T-helper 2 cell treated with Interferon-gamma antibody and Interleukin-4, amounts not matched to agents 5 μg/mL and 100 μg/mL, for 36 hours (primary cell): ENCODE measurements around the gene FMN1.

Source experiments
- DNase-seq: peaks from one replicate; pipeline ENCODE4 v3.0.0; 2021; ENCODE audit warnings: low spot score
- H3K27ac Mint-ChIP-seq: one replicate; pipeline ENCODE4 v1.8.0; 2021; ENCODE audit warnings: mild to moderate bottlenecking, mixed read lengths
- H3K27me3 Mint-ChIP-seq: one replicate; pipeline ENCODE4 v1.8.0; 2021; ENCODE audit warnings: low read depth, mixed read lengths
- H3K36me3 Mint-ChIP-seq: one replicate; pipeline ENCODE4 v1.8.0; 2021; ENCODE audit warnings: low read depth, mixed read lengths
- H3K4me1 Mint-ChIP-seq: one replicate; pipeline ENCODE4 v1.8.0; 2021; ENCODE audit warnings: low read depth, mixed read lengths
- H3K4me3 Mint-ChIP-seq: one replicate; pipeline ENCODE4 v1.8.0; 2022; ENCODE audit warnings: mild to moderate bottlenecking, moderate library complexity, mixed read lengths
- H3K9me3 Mint-ChIP-seq: one replicate; pipeline ENCODE4 v1.8.0; 2021; ENCODE audit warnings: mixed read lengths

Gene FMN1

GRCh38 chr15:32936976-32937375 is 257.5 kb downstream of the FMN1 start:
- H3K27me3 Mint-ChIP-seq = peaks cover 15% of the 10 kb centered on the region
- H3K27ac Mint-ChIP-seq = no peak overlapping the region
- no peaks in the 10 kb centered on the region for H3K4me1 Mint-ChIP-seq
- no peaks in the 10 kb centered on the region for H3K9me3 Mint-ChIP-seq
- H3K4me3 Mint-ChIP-seq = no peak overlapping the region
- no peak for DNase-seq
- H3K36me3 Mint-ChIP-seq = no peaks in the 10 kb centered on the region

GRCh38 chr15:32936283-32936918 is 258.1 kb downstream of the FMN1 start:
- H3K27me3 Mint-ChIP-seq = peaks cover 15% of the 10 kb centered on the region
- H3K9me3 Mint-ChIP-seq = no peaks in the 10 kb centered on the region
- no peaks in the 10 kb centered on the region for H3K4me1 Mint-ChIP-seq
- no peak overlapping the region for H3K27ac Mint-ChIP-seq
- H3K36me3 Mint-ChIP-seq = no peaks in the 10 kb centered on the region
- no peak overlapping the region for H3K4me3 Mint-ChIP-seq
- DNase-seq = no peak

GRCh38 chr15:32935139-32935538 is 259.4 kb downstream of the FMN1 start:
- DNase-seq = no peak
- Mint-ChIP-seq H3K36me3 (no peaks in the 10 kb centered on the region), H3K27ac (no peak overlapping the region), H3K4me3 (no peak overlapping the region), H3K4me1 (no peaks in the 10 kb centered on the region), H3K27me3 (peaks cover 15% of the 10 kb centered on the region), H3K9me3 (no peaks in the 10 kb centered on the region)

GRCh38 chr15:32933236-32933635 is 261.3 kb downstream of the FMN1 start:
- Mint-ChIP-seq H3K4me3 (no peak overlapping the region), H3K9me3 (no peaks in the 10 kb centered on the region), H3K36me3 (no peaks in the 10 kb centered on the region), H3K27ac (no peak overlapping the region), H3K27me3 (peaks cover 13% of the 10 kb centered on the region), H3K4me1 (no peaks in the 10 kb centered on the region)
- no peak for DNase-seq

GRCh38 chr15:32928876-32929275 is 265.6 kb downstream of the FMN1 start:
- no peak overlapping the region for H3K27ac Mint-ChIP-seq
- H3K9me3 Mint-ChIP-seq = no peaks in the 10 kb centered on the region
- peaks cover 10% of the 10 kb centered on the region for H3K27me3 Mint-ChIP-seq
- H3K36me3 Mint-ChIP-seq = no peaks in the 10 kb centered on the region
- no peak overlapping the region for H3K4me3 Mint-ChIP-seq
- no peaks in the 10 kb centered on the region for H3K4me1 Mint-ChIP-seq
- no peak for DNase-seq

GRCh38 chr15:32927124-32927523 is 267.4 kb downstream of the FMN1 start:
- no peaks in the 10 kb centered on the region for H3K36me3 Mint-ChIP-seq
- DNase-seq = no peak
- no peak overlapping the region for H3K4me3 Mint-ChIP-seq
- H3K4me1 Mint-ChIP-seq = no peaks in the 10 kb centered on the region
- H3K27ac Mint-ChIP-seq = no peak overlapping the region
- no peaks in the 10 kb centered on the region for H3K9me3 Mint-ChIP-seq
- peaks cover 4% of the 10 kb centered on the region for H3K27me3 Mint-ChIP-seq

- Mint-ChIP-seq H3K9me3 (no peaks in the 10 kb centered on the region), H3K4me3 (no peak overlapping the region), H3K27ac (no peak overlapping the region), H3K27me3 (peaks cover 4% of the 10 kb centered on the region), H3K36me3 (no peaks in the 10 kb centered on the region), H3K4me1 (no peaks in the 10 kb centered on the region)
- no peak for DNase-seq
Observed at GRCh38 chr15:32923176-32923575, 271.3 kb downstream of the FMN1 start.

GRCh38 chr15:32922541-32922940 is 272.0 kb downstream of the FMN1 start:
- Mint-ChIP-seq H3K4me3 (no peak overlapping the region), H3K27ac (no peak overlapping the region), H3K4me1 (no peaks in the 10 kb centered on the region), H3K36me3 (no peaks in the 10 kb centered on the region), H3K9me3 (no peaks in the 10 kb centered on the region), H3K27me3 (peaks cover 4% of the 10 kb centered on the region)
- DNase-seq = no peak

GRCh38 chr15:32919749-32920414 is 274.6 kb downstream of the FMN1 start:
- no peaks in the 10 kb centered on the region for H3K36me3 Mint-ChIP-seq
- H3K4me1 Mint-ChIP-seq = no peaks in the 10 kb centered on the region
- no peak overlapping the region for H3K27ac Mint-ChIP-seq
- no peak for DNase-seq
- H3K27me3 Mint-ChIP-seq = no peaks in the 10 kb centered on the region
- H3K9me3 Mint-ChIP-seq = no peaks in the 10 kb centered on the region
- H3K4me3 Mint-ChIP-seq = no peak overlapping the region

- Mint-ChIP-seq H3K36me3 (no peaks in the 10 kb centered on the region), H3K27ac (no peak overlapping the region), H3K4me1 (no peaks in the 10 kb centered on the region), H3K9me3 (no peaks in the 10 kb centered on the region), H3K4me3 (no peak overlapping the region), H3K27me3 (peaks cover 4% of the 10 kb centered on the region)
- DNase-seq = no peak
Observed at GRCh38 chr15:32918547-32918946, 276.0 kb downstream of the FMN1 start.

- no peaks in the 10 kb centered on the region for H3K36me3 Mint-ChIP-seq
- no peak overlapping the region for H3K4me3 Mint-ChIP-seq
- no peaks in the 10 kb centered on the region for H3K4me1 Mint-ChIP-seq
- H3K27ac Mint-ChIP-seq = no peak overlapping the region
- H3K9me3 Mint-ChIP-seq = no peaks in the 10 kb centered on the region
- no peak for DNase-seq
- peaks cover 6% of the 10 kb centered on the region for H3K27me3 Mint-ChIP-seq
Observed at GRCh38 chr15:32910839-32911238, 283.7 kb downstream of the FMN1 start.

GRCh38 chr15:32909431-32909830 is 285.1 kb downstream of the FMN1 start:
- H3K9me3 Mint-ChIP-seq = no peaks in the 10 kb centered on the region
- H3K36me3 Mint-ChIP-seq = no peaks in the 10 kb centered on the region
- DNase-seq = no peak
- H3K4me3 Mint-ChIP-seq = no peak overlapping the region
- H3K4me1 Mint-ChIP-seq = no peaks in the 10 kb centered on the region
- no peak overlapping the region for H3K27ac Mint-ChIP-seq
- H3K27me3 Mint-ChIP-seq = peaks cover 3% of the 10 kb centered on the region

GRCh38 chr15:32908872-32909271 is 285.6 kb downstream of the FMN1 start:
- no peaks in the 10 kb centered on the region for H3K9me3 Mint-ChIP-seq
- H3K36me3 Mint-ChIP-seq = no peaks in the 10 kb centered on the region
- H3K27me3 Mint-ChIP-seq = peaks cover 2% of the 10 kb centered on the region
- H3K4me3 Mint-ChIP-seq = no peak overlapping the region
- H3K27ac Mint-ChIP-seq = no peak overlapping the region
- DNase-seq = no peak
- H3K4me1 Mint-ChIP-seq = no peaks in the 10 kb centered on the region

- no peak overlapping the region for H3K27ac Mint-ChIP-seq
- no peak overlapping the region for H3K4me3 Mint-ChIP-seq
- no peak for DNase-seq
- no peaks in the 10 kb centered on the region for H3K4me1 Mint-ChIP-seq
- no peaks in the 10 kb centered on the region for H3K9me3 Mint-ChIP-seq
- H3K27me3 Mint-ChIP-seq = peaks cover 2% of the 10 kb centered on the region
- no peaks in the 10 kb centered on the region for H3K36me3 Mint-ChIP-seq
Observed at GRCh38 chr15:32908135-32908801, 286.2 kb downstream of the FMN1 start.
